ENCODE results near the gene CTNS. TPM values are rescaled to one million over a fixed set of nuclear protein-coding genes. Genes with fewer than 3 reads are reported as not detected.

CTNS gene
- total and polyA plus RNA-seq, 2 donors from 2014 or later: 11.9 to 15.7 TPM

DNA sequence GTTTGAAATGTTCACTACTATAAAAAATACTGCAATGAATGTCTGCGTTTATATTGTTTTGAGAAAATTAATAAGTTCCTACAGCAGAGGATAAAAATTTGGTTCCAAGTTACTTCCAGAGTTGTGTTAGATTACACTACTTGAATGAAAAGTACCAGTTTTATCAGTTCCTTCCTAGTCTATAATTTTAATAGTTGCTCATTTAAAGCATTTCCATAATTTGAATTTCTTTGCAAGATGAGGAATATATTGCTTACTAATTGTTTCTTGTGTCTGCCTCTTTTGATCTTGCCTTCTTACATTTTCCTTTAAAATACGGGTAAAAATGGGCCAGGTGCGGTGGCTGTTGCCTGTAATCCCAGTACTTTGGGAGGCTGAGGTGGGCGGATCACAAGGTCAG is 36.0 kb downstream of the CTNS start:
- no peak for FAIRE-seq

GRCh38 chr17:3675886-3676285 is 39.3 kb downstream of the CTNS start:
- no peak overlapping the region for H3K9ac ChIP-seq (ENCODE audit: low read length in 3 of 3)
- no peaks in the 10 kb centered on the region for H3K4me1 ChIP-seq (ENCODE audit: control insufficient read depth in 2 of 3, insufficient read depth in 2 of 3, low read depth in 1 of 3, low read length in 3 of 3)
- no peak for FAIRE-seq
- TF ChIP-seq, protein P1, sequence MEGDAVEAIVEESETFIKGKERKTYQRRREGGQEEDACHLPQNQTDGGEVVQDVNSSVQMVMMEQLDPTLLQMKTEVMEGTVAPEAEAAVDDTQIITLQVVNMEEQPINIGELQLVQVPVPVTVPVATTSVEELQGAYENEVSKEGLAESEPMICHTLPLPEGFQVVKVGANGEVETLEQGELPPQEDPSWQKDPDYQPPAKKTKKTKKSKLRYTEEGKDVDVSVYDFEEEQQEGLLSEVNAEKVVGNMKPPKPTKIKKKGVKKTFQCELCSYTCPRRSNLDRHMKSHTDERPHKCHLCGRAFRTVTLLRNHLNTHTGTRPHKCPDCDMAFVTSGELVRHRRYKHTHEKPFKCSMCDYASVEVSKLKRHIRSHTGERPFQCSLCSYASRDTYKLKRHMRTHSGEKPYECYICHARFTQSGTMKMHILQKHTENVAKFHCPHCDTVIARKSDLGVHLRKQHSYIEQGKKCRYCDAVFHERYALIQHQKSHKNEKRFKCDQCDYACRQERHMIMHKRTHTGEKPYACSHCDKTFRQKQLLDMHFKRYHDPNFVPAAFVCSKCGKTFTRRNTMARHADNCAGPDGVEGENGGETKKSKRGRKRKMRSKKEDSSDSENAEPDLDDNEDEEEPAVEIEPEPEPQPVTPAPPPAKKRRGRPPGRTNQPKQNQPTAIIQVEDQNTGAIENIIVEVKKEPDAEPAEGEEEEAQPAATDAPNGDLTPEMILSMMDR (IDR thresholded peaks at IDR 0.05; ENCODE audit: borderline replicate concordance, extremely low read depth, insufficient read depth): no peak
- no peak overlapping the region for H3K27ac ChIP-seq (ENCODE audit: low read depth in 2 of 2, low read length in 2 of 2)
- H3K36me3 ChIP-seq (ENCODE audit: control insufficient read depth in 2 of 3, insufficient read depth in 3 of 3, low read length in 3 of 3): no peaks in the 10 kb centered on the region
- H3K9me3 ChIP-seq (ENCODE audit: control insufficient read depth in 2 of 3, insufficient read depth in 1 of 3, low read length in 3 of 3): no peaks in the 10 kb centered on the region
- H3K4me3 ChIP-seq (ENCODE audit: low read length in 3 of 3): no peak overlapping the region
- DNase-seq: no peak
- intact Hi-C loops (cut with DNase I): loop anchor here (5.0 kb wide), 1 partner anchor 51 kb away; no protein-coding TSS in a partner anchor
- no peaks in the 10 kb centered on the region for H3K27me3 ChIP-seq (ENCODE audit: control insufficient read depth, insufficient read depth, low read length)

More for the DNA sequence above, 36.0 kb downstream of the CTNS start:
- intact Hi-C loops (cut with DNase I): no loop called here
- Histone ChIP-seq H3K36me3 (ENCODE audit: control insufficient read depth in 2 of 3, insufficient read depth in 3 of 3, low read length in 3 of 3) (no peaks in the 10 kb centered on the region), H3K9ac (ENCODE audit: low read length in 3 of 3) (no peak overlapping the region), H3K9me3 (ENCODE audit: control insufficient read depth in 2 of 3, insufficient read depth in 1 of 3, low read length in 3 of 3) (no peaks in the 10 kb centered on the region), H3K27me3 (ENCODE audit: control insufficient read depth, insufficient read depth, low read length) (no peaks in the 10 kb centered on the region), H3K27ac (ENCODE audit: low read depth in 2 of 2, low read length in 2 of 2) (no peak overlapping the region), H3K4me3 (ENCODE audit: low read length in 3 of 3) (no peak overlapping the region), H3K4me1 (ENCODE audit: control insufficient read depth in 2 of 3, insufficient read depth in 2 of 3, low read depth in 1 of 3, low read length in 3 of 3) (peaks cover 0 to 6% (median 0%) of the 10 kb centered on the region in 3 donors)
- TF ChIP-seq, protein P1 (IDR thresholded peaks at IDR 0.05; ENCODE audit: borderline replicate concordance, extremely low read depth, insufficient read depth): no peak
- no peak for DNase-seq

GRCh38 chr17:3678095-3678820 is 41.7 kb downstream of the CTNS start:
- FAIRE-seq (no peak), DNase-seq (no peak)
- intact Hi-C loops (cut with DNase I): loop anchor here (5.0 kb wide), 1 partner anchor 49 kb away; no protein-coding TSS in a partner anchor
- no peaks in the 10 kb centered on the region for H3K9me3 ChIP-seq (ENCODE audit: control insufficient read depth in 2 of 3, insufficient read depth in 1 of 3, low read length in 3 of 3)
- H3K36me3 ChIP-seq (ENCODE audit: control insufficient read depth in 2 of 3, insufficient read depth in 3 of 3, low read length in 3 of 3): no peaks in the 10 kb centered on the region
- no peaks in the 10 kb centered on the region for H3K27me3 ChIP-seq (ENCODE audit: control insufficient read depth, insufficient read depth, low read length)
- TF ChIP-seq, protein P1 (IDR thresholded peaks at IDR 0.05; ENCODE audit: borderline replicate concordance, extremely low read depth, insufficient read depth): no peak
- H3K4me3 ChIP-seq (ENCODE audit: low read length in 3 of 3): no peak overlapping the region
- no peak overlapping the region for H3K27ac ChIP-seq (ENCODE audit: low read depth in 2 of 2, low read length in 2 of 2)
- no peaks in the 10 kb centered on the region for H3K4me1 ChIP-seq (ENCODE audit: control insufficient read depth in 2 of 3, insufficient read depth in 2 of 3, low read depth in 1 of 3, low read length in 3 of 3)
- no peak overlapping the region for H3K9ac ChIP-seq (ENCODE audit: low read length in 3 of 3)

Measured in kidney (tissue), 14 donors.